Fibroblast of the conjunctiva (primary cell): Measurements from ENCODE around the gene ADAMTS17.

Source experiments
- DNase-seq: peaks from one replicate; pipeline ENCODE4 v3.0.0-alpha.2; 2010; ENCODE audit warnings: low read depth

ADAMTS17 gene

GRCh38 chr15:100134089-100134583 lies 207.6 kb downstream of the ADAMTS17 start:
- DNase-seq = no peak

- DNase-seq = no peak
These were observed 208.8 kb downstream of the ADAMTS17 start for GRCh38 chr15:100133001-100133400.

GRCh38 chr15:100132309-100132708 lies 209.5 kb downstream of the ADAMTS17 start:
- DNase-seq = no peak

GRCh38 chr15:100131321-100132224 lies 210.2 kb downstream of the ADAMTS17 start:
- DNase-seq = no peak

GRCh38 chr15:100129677-100130076 lies 212.1 kb downstream of the ADAMTS17 start:
- no peak for DNase-seq

DNA sequence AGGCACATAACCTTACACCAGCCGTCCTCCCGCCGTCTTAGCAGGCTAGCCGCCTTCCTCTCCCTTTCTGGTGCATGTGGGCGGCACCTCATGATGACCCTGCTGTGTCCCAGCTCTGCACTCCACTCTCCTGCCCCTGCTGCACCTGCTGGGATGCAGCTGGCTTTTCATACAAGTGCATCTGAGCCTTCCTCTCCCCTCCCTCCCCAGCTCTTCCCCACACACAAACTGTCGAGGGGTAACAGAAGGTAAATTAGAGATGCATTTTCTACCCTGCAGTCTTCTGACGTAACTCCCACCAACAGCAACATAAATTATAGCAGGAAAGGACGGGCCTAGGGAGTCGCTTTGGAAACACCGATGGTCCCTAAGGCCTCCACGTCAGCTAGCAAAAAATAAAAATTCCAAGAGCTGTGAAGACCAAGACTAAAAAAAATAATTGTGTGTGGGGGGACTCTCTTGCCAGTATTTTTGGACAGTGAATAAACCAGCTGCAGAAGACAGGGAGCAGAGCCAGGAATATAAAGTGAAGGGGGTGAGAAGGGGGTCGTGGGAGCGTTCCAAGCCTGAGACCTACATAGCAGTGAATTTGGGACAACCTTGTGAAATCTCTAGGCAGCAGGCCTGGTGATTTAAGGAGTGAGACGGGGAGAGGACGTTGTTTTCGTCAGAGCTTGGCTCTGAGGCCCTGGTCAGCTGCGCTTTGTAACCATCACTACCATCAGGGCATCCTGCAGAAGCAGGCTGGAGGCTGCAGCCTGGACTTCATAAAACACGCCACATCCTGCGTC lies 216.2 kb downstream of the ADAMTS17 start:
- DNase-seq = no peak

DNA sequence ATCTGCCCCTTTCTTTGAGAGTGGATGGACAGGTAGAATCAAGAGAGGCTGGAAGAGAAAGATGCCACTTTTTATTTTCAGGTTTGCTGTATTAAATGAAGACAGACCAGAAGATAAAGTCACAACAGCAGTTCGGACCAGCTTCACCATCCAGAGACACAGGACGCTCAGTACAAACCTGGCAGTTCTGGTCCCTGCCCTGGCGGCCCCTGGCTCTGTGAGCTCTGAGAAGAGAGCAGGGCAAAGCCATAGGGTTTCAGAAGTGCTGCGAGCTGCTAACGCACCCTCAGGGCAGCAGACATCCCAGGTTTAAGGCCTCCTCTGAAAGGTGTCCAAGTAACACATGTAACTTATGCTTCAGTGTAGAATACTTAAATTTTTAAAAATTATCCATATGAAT lies 216.8 kb downstream of the ADAMTS17 start:
- no peak for DNase-seq

GRCh38 chr15:100124361-100124760 lies 217.4 kb downstream of the ADAMTS17 start:
- DNase-seq = no peak

DNA sequence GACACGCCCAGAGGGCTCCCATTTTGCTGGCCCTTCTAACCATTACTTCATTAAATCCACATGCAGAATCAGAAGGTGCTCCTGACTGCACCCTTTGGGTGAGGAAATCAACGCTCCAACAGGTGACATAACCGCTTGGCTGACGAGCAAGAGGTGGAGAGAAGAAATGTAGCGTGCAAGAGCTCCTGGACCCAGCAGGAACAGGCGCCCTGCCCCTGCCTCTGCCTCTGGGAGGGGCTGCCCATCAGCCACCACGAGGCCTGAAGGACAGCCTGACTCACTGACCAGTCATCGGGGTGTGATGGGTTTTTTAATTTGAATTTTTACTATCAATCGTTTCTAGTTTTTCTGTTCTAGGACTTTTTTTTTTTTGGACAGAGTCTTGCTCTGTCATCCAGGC lies 218.2 kb downstream of the ADAMTS17 start:
- no peak for DNase-seq

- no peak for DNase-seq
These were observed 220.5 kb downstream of the ADAMTS17 start for GRCh38 chr15:100121285-100121684.

DNA sequence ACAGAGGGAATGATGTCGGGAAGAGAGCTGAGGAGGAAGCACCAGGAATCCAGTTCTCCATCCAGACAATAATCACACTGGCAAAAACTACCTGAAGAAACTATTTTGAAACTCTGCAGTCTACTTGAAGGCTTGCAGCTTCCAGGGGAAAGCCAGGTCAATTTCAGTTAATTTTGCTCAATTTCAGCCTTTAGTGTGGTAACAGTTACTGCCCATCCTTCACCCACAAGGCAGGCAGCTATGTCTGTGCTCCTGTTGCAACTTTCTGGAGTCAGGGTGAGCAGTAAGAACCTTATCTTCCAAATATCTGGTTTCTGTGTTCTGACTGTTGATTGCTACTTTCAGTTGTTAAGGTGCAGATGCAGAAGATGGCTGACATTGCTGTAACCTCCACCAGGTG lies 221.7 kb downstream of the ADAMTS17 start:
- no peak for DNase-seq

DNA sequence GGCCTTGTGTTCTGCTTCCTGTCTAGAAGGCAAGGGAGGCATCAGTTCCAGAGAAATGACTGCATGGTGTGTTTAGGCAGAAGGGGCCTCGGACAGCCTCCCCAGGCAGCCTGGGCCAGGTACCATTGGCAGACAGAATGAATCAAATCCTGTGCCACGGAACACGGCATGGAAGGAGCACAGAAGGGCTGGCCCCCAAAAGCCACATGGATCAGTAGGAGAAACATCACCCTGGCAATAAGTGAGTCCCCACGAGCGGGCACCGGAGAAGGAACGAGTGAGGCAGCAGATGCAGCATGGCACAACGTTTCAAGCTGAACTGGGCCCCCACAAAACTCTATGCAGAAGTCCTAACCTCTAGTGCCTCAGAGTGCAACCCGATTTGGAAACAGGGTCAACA lies 223.2 kb downstream of the ADAMTS17 start:
- no peak for DNase-seq

GRCh38 chr15:100116416-100117190 lies 225.2 kb downstream of the ADAMTS17 start:
- DNase-seq = no peak

DNA sequence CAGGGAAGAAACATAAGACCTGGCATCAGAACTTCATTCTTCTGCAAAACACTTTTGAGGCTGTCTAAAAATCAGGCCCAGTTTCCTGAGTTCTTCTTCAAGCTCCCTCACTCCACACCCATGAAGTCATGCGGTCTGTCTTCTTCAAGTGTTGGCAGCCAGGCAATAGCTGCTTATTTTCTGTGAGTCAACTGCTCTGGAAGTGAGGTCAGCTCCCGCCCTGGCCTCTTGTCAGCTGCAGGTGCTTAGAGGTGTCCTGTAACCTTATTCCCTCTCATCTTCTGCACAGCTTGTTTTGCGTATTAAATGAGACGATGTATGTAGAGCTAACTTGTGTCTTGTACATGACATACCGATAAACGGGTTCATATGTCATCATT lies 226.1 kb downstream of the ADAMTS17 start:
- DNase-seq = no peak

DNA sequence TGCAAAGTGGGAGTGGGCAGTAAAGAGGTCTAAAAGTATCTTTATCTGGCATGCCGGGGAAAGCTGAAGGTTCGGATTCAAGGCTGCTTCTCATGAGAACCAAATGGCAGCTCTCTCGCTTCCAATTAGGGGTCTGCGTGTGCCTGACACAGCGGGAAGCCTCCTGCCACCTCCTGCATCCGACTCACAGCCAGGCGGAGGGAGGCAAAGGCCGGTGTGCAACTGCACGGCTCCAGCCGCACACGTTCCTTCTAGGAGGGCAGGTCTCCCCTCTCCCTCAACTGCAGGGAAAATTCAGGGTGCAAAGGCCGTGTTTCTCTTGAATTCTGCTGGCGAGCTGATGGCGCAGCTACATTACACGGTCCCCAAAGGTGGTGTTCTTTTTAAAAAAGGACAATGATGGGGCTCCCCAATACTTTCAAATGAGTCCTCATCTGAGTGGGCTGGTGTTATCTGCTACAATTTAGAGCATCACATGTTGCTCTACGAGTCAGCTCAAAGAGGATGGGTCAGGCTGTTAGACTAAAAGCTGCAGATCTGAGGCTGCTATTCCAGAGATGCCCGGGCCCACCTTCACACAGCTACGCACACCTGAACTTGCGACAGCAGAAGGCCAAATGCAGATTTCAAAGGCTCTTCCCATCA lies 226.6 kb downstream of the ADAMTS17 start:
- no peak for DNase-seq

DNA sequence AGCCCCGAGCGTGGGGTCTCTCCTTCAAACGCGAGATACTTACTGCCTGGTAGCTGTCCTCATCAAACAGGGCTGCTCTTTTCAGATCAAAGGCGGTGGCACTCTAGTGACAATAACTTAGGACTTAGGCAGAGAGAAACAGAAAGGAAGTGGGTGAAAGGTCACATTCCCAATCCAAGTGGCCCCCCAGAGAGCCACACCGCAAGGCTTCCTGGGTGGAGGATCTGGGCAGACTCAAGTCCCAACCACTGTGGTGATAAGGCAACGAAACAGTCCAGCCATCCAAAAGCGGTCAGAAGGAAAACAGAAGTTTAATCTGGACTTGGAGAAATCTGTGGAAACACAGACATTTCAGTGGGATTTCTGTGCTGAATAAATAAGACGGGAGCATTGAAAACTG lies 227.2 kb downstream of the ADAMTS17 start:
- no peak for DNase-seq

DNA sequence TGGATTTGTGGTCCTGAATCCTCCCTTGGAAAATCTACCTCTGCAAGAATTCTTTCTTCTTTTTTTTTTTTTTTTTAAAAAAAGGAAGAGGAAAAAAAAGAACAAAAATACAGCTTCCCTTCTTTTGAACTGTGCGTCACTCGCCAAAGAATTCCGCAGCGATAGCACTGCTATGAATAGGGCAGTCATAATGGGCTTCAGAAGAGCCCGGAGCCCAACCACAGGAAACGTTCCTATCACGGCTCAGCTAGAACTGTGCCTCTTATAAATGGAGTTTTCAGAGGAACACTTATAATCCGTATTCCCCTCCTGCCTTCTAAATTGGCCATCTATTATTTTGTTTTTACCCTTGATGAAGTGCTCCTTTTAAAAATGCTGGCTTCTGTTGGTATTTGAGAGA lies 227.7 kb downstream of the ADAMTS17 start:
- DNase-seq = no peak

- DNase-seq = no peak
These were observed 228.3 kb downstream of the ADAMTS17 start for GRCh38 chr15:100113351-100114080.

DNA sequence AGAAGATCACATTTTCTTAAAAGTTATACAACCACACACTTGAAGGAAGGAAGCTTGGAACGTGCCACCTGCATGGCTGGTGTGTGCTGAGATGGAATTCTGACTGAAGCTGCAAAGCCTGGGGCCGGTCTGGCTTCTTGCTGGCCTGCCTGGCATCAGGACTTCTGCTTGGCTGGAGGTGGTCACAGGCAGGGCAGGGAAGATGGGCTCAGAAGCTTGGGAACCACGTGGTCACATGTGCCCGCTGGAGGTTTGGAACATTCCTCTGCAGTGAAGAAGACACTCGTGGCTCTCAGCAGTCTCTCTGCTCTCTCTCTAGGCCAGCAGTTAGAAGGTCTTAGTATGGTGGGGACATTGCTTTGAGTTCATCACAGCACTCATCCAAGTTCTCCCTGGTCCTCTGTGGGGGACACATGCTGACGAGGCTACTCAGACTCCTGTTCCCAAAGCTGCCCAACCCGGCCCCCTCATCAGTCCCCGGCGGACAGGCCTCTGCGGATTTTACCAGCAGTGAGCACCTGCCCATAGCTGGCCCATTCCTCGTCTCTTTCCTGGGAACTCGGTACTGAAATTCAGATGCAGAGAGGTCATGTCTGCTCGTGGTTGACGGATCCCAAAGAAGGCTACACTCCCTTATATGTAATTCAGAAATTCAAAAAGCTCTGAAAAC lies 229.0 kb downstream of the ADAMTS17 start:
- DNase-seq = no peak

- DNase-seq = no peak
These were observed 229.7 kb downstream of the ADAMTS17 start for GRCh38 chr15:100112061-100112420.
